SJSA1 (cell line): ENCODE measurements around the gene XPR1. TPM values are rescaled to one million over a fixed set of nuclear protein-coding genes. Genes with fewer than 3 reads are reported as not detected.

Experiments
- DNase-seq, 2 experiments: peaks; one replicate each; pipeline ENCODE4 v3.0.0-alpha.2; 2015 to 2020; ENCODE audit warnings: low spot score in 2 of 2, low read depth in 1 of 2
- H3K27ac ChIP-seq: fragments of 250-450 bp; sonication (Bioruptor Pico); 2 replicates; pipeline ENCODE4 v1.5.1; 2020; ENCODE audit warnings: mild to moderate bottlenecking, moderate library complexity
- H3K27me3 ChIP-seq: fragments of 250-450 bp; sonication (Bioruptor Pico); replicated peaks from 2 replicates; pipeline ENCODE4 v1.5.1; 2020; ENCODE audit warnings: mild to moderate bottlenecking, moderate library complexity
- H3K36me3 ChIP-seq: fragments of 250-450 bp; sonication (Bioruptor Pico); 2 replicates; pipeline ENCODE4 v1.5.1; 2020; ENCODE audit warnings: mild to moderate bottlenecking
- H3K4me1 ChIP-seq: fragments of 250-450 bp; sonication (Bioruptor Pico); replicated peaks from 2 replicates; pipeline ENCODE4 v1.6.1; 2021; ENCODE audit warnings: mild to moderate bottlenecking
- H3K4me3 ChIP-seq: fragments of 250-450 bp; sonication (Bioruptor Pico); 2 replicates; pipeline ENCODE4 v1.5.1; 2020; ENCODE audit warnings: mild to moderate bottlenecking
- H3K9me3 ChIP-seq: fragments of 250-450 bp; sonication (Bioruptor Pico); replicated peaks from 2 replicates; pipeline ENCODE4 v1.5.1; 2020; ENCODE audit warnings: mild to moderate bottlenecking
- total RNA-seq: library from RNA; depleted of rRNA; stranded (reverse); fragments of >200 nt; shearing (Covaris generic); gene quantifications from 2 replicates; pipeline ENCODE4 v1.2.3, GENCODE V29; 2014

Gene XPR1
- total RNA-seq, 1 experiment from 2014 or later, result 19.6 TPM

- no peaks in the 10 kb centered on the region for H3K36me3 ChIP-seq
- no peaks in the 10 kb centered on the region for H3K27me3 ChIP-seq
- peak in 1 of 2 experiments; percentile 14 for DNase-seq
- no peaks in the 10 kb centered on the region for H3K9me3 ChIP-seq
- H3K27ac ChIP-seq, result no peak overlapping the region
- no peaks in the 10 kb centered on the region for H3K4me1 ChIP-seq
- H3K4me3 ChIP-seq, result no peak overlapping the region
Measured at GRCh38 chr1:180623579-180624347, 8.1 kb upstream of the XPR1 start.

DNA sequence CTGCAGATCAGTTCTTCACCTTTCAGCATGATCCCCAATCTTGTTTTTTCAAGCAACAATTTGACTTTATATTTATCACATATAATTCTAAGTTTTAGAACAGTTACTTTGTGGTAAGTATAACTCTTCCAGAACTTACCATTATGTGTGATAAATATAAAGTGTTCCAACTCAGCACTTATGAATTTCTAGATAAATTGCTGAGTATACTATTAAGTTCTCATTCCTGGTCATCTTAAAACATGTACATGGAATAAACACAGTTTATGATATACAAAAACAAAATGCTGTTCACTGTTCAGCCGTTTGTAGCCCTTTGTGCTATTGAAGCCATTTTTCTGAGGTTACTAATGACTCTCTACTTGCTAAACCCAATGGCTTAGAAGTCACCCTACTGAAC, 5.1 kb upstream of the XPR1 start:
- H3K27ac ChIP-seq, result no peak overlapping the region
- H3K36me3 ChIP-seq, result no peaks in the 10 kb centered on the region
- no peaks in the 10 kb centered on the region for H3K27me3 ChIP-seq
- no peaks in the 10 kb centered on the region for H3K4me1 ChIP-seq
- no peak overlapping the region for H3K4me3 ChIP-seq
- H3K9me3 ChIP-seq, result no peaks in the 10 kb centered on the region
- no peak for DNase-seq

GRCh38 chr1:180627411-180627810, 4.4 kb upstream of the XPR1 start:
- H3K27me3 ChIP-seq, result no peaks in the 10 kb centered on the region
- no peak overlapping the region for H3K27ac ChIP-seq
- no peak for DNase-seq
- H3K36me3 ChIP-seq, result peaks cover 5% of the 10 kb centered on the region
- no peaks in the 10 kb centered on the region for H3K4me1 ChIP-seq
- H3K4me3 ChIP-seq, result no peak overlapping the region
- no peaks in the 10 kb centered on the region for H3K9me3 ChIP-seq

DNA sequence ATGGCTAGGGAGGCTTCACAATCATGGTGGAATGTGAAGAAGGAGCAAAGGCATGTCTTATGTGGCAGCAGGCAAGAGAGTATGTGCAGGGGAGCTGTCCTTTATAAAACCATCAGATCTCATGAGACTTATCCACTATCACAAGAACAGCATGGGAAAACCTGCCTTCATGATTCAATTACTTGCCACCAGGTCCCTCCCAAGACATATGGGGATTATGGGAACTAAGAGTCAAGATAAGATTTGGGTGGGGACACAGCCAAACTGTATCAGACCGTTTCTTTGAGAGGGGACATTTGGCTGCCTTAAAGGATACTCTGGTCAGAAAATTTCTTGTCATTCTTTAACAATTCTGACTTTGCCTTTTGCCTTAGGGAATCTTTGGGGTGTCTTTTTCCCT, 3.2 kb upstream of the XPR1 start:
- no peaks in the 10 kb centered on the region; the same call in 1 of the 2 replicates for H3K4me1 ChIP-seq
- H3K4me3 ChIP-seq, result no peak overlapping the region
- H3K36me3 ChIP-seq, result peaks cover 6% of the 10 kb centered on the region
- H3K9me3 ChIP-seq, result no peaks in the 10 kb centered on the region
- no peak overlapping the region for H3K27ac ChIP-seq
- no peak for DNase-seq
- no peaks in the 10 kb centered on the region for H3K27me3 ChIP-seq

GRCh38 chr1:180630408-180631193, 1.2 kb upstream of the XPR1 start:
- H3K4me1 ChIP-seq, result no peaks in the 10 kb centered on the region; the same call in 1 of the 2 replicates
- H3K4me3 ChIP-seq, result no peak overlapping the region
- no peaks in the 10 kb centered on the region for H3K27me3 ChIP-seq
- H3K27ac ChIP-seq, result no peak overlapping the region
- DNase-seq, result no peak
- H3K9me3 ChIP-seq, result no peaks in the 10 kb centered on the region
- peaks cover 6% of the 10 kb centered on the region for H3K36me3 ChIP-seq

DNA sequence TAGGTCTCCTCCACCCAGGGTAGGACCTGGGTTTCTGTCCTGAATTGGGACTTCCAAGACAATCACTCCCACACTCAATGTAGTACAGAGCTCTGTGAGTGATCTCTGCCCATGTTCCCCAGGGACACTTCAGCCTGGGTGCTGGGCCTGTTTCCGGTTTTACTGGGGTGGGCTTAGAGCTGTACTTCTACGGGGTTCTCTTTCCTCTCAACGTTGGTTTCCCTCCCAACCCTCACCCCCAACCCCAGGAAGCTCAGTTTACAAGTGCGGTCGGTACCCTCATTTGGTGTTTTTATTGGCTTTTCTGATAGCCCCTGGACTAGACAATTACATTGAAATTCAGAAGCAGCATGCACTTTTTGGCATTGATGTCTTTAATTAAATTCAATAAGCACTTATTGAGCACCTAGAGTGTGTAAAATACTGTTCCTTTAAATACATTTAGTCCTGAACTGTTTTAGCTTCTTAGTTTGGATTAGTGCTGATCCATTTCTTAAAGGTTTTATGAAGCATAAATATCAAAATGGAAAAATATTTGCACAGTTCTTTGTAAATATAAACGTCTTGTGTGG, 542 bp upstream of the XPR1 start:
- H3K4me1 ChIP-seq, result no peaks in the 10 kb centered on the region; the same call in 1 of the 2 replicates
- no peak for DNase-seq
- H3K27ac ChIP-seq, result no peak overlapping the region
- H3K36me3 ChIP-seq, result peaks cover 6% of the 10 kb centered on the region
- H3K27me3 ChIP-seq, result no peaks in the 10 kb centered on the region
- no peak overlapping the region; the same call in 1 of the 2 replicates for H3K4me3 ChIP-seq
- H3K9me3 ChIP-seq, result no peaks in the 10 kb centered on the region

GRCh38 chr1:180632326-180633056, 669 bp downstream of the XPR1 start:
- Histone ChIP-seq H3K4me1 (no peaks in the 10 kb centered on the region; the same call in 1 of the 2 replicates), H3K4me3 (peak overlapping the region; percentile 94), H3K9me3 (no peaks in the 10 kb centered on the region), H3K27me3 (no peaks in the 10 kb centered on the region), H3K36me3 (peaks cover 6% of the 10 kb centered on the region), H3K27ac (peak overlapping the region; percentile 50)
- DNase-seq, result peak in 1 of 2 experiments; percentile 56

- DNase-seq, result no peak
- no peaks in the 10 kb centered on the region for H3K27me3 ChIP-seq
- peaks cover 6% of the 10 kb centered on the region for H3K36me3 ChIP-seq
- H3K27ac ChIP-seq, result no peak overlapping the region
- peak overlapping the region; percentile 94 for H3K4me3 ChIP-seq
- H3K4me1 ChIP-seq, result no peaks in the 10 kb centered on the region; the same call in 1 of the 2 replicates
- H3K9me3 ChIP-seq, result no peaks in the 10 kb centered on the region
Measured at GRCh38 chr1:180633057-180634056, 1.5 kb downstream of the XPR1 start.

GRCh38 chr1:180636138-180636537, 4.3 kb downstream of the XPR1 start:
- Histone ChIP-seq H3K36me3 (peaks cover 6% of the 10 kb centered on the region), H3K9me3 (no peaks in the 10 kb centered on the region), H3K4me3 (no peak overlapping the region), H3K27me3 (no peaks in the 10 kb centered on the region), H3K27ac (no peak overlapping the region), H3K4me1 (no peaks in the 10 kb centered on the region; the same call in 1 of the 2 replicates)
- DNase-seq, result no peak

DNA sequence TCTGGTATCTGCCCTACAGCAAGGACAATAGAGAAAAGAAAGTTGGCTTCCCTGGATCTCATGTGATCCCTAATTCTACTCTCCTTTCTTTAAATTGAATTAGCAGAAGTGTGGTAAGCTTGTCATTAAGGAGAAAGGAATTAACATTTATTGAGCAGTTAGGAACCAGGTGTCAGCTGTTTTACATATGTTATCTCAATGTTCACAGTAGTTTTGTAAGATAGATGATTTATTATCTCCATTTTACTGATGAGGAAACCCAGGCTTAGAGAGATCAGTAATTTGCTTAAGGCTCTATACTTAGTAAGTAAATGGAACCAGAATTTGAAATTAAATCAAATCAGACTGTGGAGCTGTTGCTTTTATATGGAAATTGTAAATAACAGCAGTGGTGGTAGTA, 8.0 kb downstream of the XPR1 start:
- DNase-seq, result no peak
- Histone ChIP-seq H3K27ac (no peak overlapping the region), H3K27me3 (no peaks in the 10 kb centered on the region), H3K4me1 (no peaks in the 10 kb centered on the region), H3K36me3 (no peaks in the 10 kb centered on the region), H3K9me3 (no peaks in the 10 kb centered on the region), H3K4me3 (no peak overlapping the region)

GRCh38 chr1:180640531-180640949, 8.7 kb downstream of the XPR1 start:
- Histone ChIP-seq H3K36me3 (no peaks in the 10 kb centered on the region), H3K27me3 (no peaks in the 10 kb centered on the region), H3K27ac (no peak overlapping the region), H3K4me1 (no peaks in the 10 kb centered on the region), H3K9me3 (no peaks in the 10 kb centered on the region), H3K4me3 (no peak overlapping the region)
- DNase-seq, result no peak

- DNase-seq, result no peak
- H3K9me3 ChIP-seq, result no peaks in the 10 kb centered on the region
- no peak overlapping the region for H3K27ac ChIP-seq
- H3K4me3 ChIP-seq, result no peak overlapping the region
- H3K36me3 ChIP-seq, result no peaks in the 10 kb centered on the region
- H3K4me1 ChIP-seq, result no peaks in the 10 kb centered on the region
- H3K27me3 ChIP-seq, result no peaks in the 10 kb centered on the region
Measured at GRCh38 chr1:180641662-180642061, 9.8 kb downstream of the XPR1 start.
